ENCODE results near the gene POLRMT.

The POLRMT gene

DNA sequence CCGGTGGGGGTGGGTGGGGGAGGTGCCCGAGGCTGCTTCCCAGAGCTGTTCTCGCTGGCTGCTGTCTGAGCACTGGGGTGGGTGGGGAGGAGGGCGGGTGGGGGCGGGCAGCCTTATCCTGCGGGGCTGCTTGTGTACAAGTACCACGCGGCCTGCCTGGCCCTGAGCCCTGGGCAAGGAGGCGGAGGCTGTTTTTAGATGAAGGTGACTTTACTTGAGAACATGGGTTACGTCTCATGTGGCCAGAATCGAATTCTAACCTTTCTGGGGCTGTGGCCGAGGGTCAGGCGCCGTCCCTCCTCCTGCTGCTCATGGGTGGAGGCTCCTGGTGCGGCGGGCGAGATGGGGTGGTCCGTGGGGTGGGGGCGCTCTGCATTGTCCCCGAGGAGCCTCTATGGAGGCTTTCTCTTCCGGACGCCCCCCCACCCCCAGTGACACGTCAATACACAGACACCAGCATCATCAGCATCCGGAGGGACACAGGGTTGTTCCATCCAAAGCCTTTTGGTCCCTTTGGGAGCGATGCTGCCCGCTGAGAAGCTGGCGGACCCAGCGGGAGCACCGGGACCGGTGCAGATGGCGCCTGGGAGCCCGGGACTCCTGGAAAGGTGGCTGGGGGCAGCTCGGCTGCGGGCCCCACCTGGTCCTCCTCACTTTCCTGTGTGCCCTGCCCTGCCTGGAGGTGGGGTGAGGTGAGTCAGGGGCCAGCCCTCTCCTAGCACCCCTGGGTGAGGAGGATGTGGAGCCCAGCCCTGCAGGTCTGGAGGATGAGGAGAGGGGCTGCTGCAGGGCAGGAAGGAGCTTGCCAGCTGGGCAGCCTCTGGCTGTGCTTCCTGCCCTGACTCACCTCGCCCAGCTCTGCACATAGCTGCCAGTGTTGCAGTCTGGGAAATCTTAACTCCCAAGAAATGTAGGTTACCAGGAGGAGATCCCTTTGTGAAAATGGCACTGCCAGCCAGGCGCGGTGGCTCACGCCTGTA lies 57.5 kb downstream of the POLRMT start:
- DNase-seq, result no peak

DNA sequence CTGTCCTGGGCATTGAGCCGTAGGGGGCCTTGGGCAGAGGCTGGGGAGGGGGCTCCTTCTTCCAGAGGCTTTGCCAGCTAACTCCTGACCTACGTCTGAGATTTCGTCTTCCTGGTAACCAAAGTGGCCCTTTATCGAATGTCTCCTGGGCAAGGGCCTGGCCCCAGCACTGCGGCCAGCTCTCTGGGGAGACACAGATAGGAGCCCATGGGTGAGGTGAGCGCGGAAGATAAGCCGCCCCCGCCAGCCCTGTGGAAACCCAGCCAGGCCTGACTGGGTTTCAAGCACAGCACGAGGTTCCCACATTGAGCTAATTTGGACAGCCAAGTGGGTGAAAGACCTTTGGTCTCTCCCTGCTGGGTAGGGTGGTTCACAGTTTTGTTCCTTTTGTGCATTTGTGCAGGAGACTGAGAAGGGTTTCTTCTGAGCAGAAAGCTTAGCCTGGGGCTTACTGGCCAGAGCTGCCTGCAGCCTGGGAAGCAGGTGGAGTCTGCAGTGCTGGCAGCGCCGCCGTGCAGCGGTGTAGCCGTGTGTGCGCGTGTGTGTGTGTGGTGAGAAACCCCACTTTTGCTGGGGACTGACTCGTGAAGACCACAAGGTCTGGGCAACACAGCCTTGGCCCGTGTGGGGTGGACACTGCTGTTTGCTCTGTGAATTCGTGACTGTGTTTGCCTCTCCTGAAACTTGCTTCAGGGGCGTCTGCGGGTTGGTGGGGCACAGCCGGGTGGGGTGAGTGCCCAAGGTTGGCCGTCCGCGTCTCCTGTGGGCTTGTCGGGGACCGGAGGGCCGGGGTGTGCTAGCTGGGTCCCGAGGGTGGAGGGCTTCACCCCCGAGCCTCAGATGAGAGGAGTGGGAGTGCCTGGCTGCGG lies 58.4 kb downstream of the POLRMT start:
- DNase-seq, result no peak

DNA sequence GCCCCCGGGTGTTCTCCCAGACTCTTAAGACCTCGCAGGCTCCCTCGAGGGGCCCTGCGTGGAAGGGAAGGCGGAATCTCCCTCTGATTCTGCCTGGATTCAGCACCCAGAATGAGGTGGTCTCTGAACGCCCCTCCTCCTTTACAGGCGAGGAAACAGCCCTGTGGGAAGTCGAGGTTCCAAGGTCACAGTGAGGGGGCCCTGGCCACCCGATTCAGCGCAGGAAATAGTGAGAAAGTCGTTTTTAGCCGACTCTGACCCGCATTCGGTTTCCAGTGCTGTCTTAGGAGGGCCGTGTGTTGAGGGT lies 59.9 kb downstream of the POLRMT start:
- DNase-seq, result no peak

DNA sequence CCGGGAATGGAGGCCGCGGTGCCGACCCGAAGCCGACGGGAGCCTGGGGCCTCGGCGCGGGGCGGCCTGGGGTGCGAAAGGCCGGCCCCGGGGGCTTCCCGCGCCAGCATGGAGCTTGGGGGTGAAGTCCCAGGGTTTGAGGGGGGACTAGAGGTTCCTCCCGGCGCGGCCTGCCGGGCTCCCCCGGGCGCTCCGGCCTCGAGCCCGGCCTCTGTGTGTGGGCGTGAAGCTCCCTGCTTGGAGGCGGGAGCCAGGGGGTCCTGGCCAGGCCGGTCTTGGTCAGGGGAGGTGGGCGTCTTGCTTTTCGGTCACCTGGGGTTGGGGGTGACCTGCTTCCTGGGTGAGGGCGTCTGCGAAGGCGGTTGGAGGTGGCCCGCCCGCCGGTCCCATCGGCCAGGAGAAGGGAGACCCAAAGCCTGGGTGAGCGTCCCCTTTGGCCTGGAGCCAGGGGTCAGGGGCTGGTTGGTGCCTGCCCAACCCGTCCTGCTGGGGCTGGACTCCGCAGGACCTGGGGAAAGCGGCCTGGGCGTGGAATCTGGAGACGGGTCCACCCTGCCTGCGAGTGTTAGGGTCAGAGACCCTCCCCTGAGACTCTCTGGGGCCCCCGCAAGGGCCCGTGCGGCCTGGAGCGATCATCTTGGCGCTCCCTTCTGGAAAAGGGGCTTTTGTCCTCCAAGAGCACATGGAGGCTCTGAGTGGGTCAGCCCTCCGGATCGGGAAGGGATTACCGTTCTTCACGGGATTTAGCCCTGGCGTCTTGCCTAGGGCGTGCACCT lies 60.4 kb downstream of the POLRMT start:
- DNase-seq, result no peak

DNA sequence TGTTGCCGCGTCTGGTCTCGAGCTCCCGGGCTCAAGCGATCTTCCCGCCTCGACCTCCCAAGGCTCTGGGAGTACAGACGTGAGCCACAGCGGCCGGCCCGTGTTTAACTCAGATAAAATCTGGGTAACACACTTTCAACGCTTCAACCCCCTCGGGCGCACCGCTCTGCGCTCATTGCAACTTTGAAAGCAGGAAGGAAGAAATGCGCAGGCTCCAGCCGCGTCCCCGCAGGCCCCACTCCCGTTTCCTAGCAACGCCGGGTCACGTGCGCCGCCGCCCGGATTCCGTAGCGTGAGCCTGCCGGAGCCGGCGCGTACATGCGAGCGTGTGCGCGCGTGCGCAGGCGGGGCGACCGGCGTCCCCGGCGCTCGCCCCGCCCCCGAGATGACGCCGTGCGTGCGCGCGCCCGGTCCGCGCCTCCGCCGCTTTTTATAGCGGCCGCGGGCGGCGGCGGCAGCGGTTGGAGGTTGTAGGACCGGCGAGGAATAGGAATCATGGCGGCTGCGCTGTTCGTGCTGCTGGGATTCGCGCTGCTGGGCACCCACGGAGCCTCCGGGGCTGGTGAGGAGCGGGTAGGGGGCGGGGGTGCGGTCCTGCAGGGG lies 61.1 kb downstream of the POLRMT start, which contains the start of gene BSG:
Gene BSG (plus strand): TSS at position 457 of the 603 bp plus-strand sequence. CDS start 39 bp downstream, at position 496.
- DNase-seq, result peak; percentile 96

DNA sequence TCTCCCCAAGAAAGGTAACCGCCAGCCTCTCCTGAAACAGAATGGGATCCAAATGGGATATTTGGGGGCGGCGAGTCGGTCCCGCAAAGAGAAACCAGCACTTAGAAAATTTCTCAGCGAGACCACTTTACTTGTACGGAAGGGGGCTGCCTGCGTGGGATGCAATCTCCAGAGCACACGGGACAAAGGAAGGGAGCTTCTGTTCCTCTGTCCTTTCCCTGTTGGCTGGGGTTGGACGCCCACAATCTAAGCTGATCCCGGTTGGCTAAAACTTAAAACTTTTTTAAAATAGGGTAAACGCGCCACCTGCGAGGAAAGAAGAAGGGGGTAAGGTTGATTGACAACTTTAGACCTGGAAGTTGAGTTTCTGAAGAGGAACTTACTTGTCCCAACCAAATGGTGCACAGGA lies 61.8 kb downstream of the POLRMT start:
- DNase-seq, result peak; percentile 50

DNA sequence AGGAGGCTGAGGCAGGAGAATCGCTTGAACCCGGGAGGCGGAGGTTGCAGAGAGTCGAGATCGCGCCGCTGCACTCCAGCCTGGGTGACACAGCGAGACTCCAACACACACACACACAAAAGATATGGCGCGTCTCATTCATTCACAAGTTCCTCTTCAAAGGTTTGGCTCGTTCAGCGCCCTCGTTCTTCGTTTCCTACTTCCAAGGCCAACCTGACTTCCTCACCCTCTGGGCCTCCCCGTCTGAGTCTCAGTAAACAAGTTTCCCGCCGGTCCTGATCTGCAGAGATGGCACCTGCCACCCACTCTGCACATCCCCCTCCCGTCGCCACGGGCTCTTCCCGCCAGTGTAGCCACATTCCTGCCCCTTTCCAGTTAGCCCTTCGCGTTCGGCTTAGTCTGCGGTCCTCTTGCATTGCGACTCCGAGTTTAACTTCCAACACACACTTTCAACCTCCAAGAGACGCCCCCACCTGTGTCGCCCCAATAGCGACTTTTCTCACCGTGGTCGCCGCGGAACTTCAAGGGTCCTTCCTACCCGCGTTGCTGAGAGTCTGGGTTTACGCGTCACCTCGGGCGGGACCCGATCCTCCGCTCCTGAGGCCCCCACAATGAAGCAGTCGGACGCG lies 62.3 kb downstream of the POLRMT start:
- peak; percentile 67 for DNase-seq

DNA sequence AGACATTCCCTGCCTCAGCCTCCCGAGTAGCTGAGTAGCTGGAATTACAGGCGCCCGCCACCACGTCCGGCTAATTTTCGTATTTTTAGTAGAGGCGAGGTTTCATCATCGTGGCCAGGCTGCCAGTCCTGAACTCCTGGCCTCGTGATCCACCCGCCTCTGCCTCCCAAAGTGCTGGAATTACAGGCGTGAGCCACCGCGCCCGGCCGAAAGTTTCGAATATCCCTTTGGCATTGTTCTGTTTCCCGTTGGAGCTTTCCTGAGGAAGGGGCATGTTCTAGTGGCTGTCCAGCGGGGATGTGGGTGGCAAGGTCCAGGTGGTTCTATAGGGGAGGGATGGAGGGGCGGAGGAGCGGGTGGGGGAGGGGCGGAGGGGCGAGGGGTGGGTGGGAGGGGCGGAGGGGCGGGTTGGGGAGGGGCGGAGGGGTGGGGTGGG lies 63.1 kb downstream of the POLRMT start:
- no peak for DNase-seq

DNA sequence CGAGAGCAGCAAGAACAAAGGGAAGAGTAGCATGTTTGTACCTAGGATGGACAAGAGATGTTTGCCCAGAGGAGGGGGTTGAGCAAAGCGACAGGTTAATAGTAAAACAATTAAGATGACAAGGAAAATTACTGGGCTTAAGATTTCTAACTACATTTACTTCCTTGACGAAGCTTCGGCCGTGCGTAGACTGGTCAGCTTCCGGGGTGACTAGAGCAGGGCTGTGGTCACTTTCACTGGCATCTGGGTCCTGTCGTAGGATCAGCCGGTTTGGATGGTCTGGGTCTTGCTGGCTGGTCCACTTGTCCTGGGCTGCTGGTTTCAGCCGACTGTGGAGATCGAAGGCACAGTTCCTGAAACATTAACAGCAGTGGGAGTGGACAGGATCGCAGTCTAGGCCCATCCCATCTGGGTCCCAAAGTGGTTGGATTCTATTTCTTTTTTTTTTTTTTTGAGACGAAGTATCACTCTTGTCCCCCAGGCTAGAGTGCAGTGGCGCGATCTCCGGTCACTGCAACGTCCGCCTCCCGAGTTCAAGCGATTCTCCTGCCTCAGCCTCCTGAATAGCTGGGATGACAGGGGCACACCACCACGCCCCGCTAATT lies 65.9 kb downstream of the POLRMT start:
- DNase-seq, result no peak

All from NCI-H446 treated with DMSO at 0.1 percent for 48 hours (cell line).